Measurements from ENCODE around the gene SHISA9.

DNA sequence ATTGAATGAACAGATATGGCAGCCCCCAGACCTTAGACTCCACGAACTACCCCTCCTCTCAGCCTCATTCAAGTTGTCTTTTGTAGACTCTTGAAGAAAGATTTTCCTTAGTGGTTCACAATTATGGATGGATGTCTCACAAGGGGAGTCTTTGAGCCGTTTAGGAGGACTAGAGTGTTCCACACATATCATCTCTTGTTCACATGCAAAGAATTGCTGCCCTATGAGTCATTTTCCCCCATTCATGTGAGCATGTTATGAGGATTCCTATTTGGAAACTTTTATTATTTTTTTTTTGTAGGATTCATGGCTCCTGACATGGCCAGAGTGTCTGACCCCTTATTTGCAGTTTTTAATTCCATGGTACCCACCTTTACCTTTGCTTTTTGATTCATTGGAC is 237.1 kb downstream of the SHISA9 start:
- TF ChIP-seq POLR2AphosphoS5 (IDR thresholded peaks at IDR 0.05): no peak
- TF ChIP-seq, protein P1, sequence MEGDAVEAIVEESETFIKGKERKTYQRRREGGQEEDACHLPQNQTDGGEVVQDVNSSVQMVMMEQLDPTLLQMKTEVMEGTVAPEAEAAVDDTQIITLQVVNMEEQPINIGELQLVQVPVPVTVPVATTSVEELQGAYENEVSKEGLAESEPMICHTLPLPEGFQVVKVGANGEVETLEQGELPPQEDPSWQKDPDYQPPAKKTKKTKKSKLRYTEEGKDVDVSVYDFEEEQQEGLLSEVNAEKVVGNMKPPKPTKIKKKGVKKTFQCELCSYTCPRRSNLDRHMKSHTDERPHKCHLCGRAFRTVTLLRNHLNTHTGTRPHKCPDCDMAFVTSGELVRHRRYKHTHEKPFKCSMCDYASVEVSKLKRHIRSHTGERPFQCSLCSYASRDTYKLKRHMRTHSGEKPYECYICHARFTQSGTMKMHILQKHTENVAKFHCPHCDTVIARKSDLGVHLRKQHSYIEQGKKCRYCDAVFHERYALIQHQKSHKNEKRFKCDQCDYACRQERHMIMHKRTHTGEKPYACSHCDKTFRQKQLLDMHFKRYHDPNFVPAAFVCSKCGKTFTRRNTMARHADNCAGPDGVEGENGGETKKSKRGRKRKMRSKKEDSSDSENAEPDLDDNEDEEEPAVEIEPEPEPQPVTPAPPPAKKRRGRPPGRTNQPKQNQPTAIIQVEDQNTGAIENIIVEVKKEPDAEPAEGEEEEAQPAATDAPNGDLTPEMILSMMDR (IDR thresholded peaks at IDR 0.05): no peak
- TF ChIP-seq POLR2A (IDR thresholded peaks at IDR 0.05): no peak

Measured in prostate gland (tissue), 2 donors.